ENCODE measurements around the gene GTF2F2. TPM values are rescaled to one million over a fixed set of nuclear protein-coding genes. Genes with fewer than 3 reads are reported as not detected.

Gene GTF2F2
- total and polyA plus RNA-seq, 9 of the 15 experiments (the other 6 are each of a cell fraction or from before 2014, with no cell fraction given), result 19.7 to 44.8 (median 32.4) TPM

DNA sequence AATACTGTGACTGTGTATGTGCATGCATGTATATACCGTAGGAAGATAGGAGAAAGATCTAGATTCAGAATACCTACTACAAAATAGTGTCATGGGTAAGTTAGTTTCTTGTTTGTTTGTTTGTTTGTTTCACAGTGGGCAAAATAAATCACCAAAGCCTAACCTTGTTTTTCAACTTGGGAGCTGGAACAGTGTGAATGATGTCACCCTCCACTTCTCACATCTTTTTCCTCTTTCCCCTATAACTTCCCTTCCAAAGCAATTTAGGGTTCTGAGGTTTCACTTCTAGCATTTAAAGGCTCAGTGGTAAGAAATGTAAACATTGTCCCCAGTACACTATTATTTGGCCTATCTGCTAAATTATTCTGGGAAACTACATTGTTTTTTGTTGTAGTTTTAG lies 75.1 kb downstream of the GTF2F2 start:
- H4K20me1 ChIP-seq (replicated peaks; ENCODE audit: control insufficient read depth, insufficient read depth, low read length), result no peaks in the 10 kb centered on the region
- no peak overlapping the region for H3K4me2 ChIP-seq (ENCODE audit: insufficient read depth, low read length)
- H3K79me2 ChIP-seq (ENCODE audit: control insufficient read depth, insufficient read depth, low read length), result peaks cover 13% of the 10 kb centered on the region; the same call in 2 of the 3 replicates
- H3K4me1 ChIP-seq (replicated peaks in 1 of 2; ENCODE audit: control insufficient read depth in 2 of 2, insufficient read depth in 2 of 2, low read length in 2 of 2), result peaks cover 0 to 5% of the 10 kb centered on the region in 2 experiments; a peak in 2 of 5 replicates
- ChIA-PET POLR2A (interaction anchor here (1.2 kb wide), 1 partner anchor 9 kb away, joined by 3 read pairs; no protein-coding TSS in a partner anchor), CTCF (ENCODE audit: low intra/inter-chr PET ratio) (no interaction called here)
- H3K9me1 ChIP-seq (ENCODE audit: control insufficient read depth, insufficient read depth, low read length), result no peaks in the 10 kb centered on the region
- no TSS peak for BruUV-seq (replicated peaks)
- H3K36me3 ChIP-seq (ENCODE audit: control insufficient read depth, insufficient read depth, low read length), result peaks cover 15% of the 10 kb centered on the region
- H3K9me3 ChIP-seq (replicated peaks; ENCODE audit: control insufficient read depth, insufficient read depth, low read depth, low read length), result no peaks in the 10 kb centered on the region
- in situ Hi-C loops (cut with MboI) (no loop called here), intact Hi-C loops (cut with micrococcal nuclease) (loop anchor here (10.0 kb wide), 1 partner anchor 109 kb away; no protein-coding TSS in a partner anchor)
- DNase-seq (ENCODE audit: extremely low read depth in 1 of 4, low spot score in 3 of 4) (no peak), FAIRE-seq (no peak), ATAC-seq (no peak)
- H2AFZ ChIP-seq (ENCODE audit: low read depth, low read length), result no peak overlapping the region
- TF ChIP-seq ATF7 (IDR thresholded peaks at IDR 0.05) (0 out of 2 replicates have a peak, but pooled peaks have one; percentile 30), ZBTB1 (CRISPR knock-in tag; IDR thresholded peaks at IDR 0.05; ENCODE audit: borderline replicate concordance, low read depth) (no peak), ATF3 (IDR thresholded peaks at IDR 0.05) (peak; percentile 50; the same call in 1 of the 2 replicates), ATF3 (CRISPR knock-in tag; conservative IDR thresholded peaks at IDR 0.05) (no peak), POLR2B (IDR thresholded peaks at IDR 0.05; ENCODE audit: low read depth, partially characterized antibody) (no peak), ZNF134 (CRISPR knock-in tag; conservative IDR thresholded peaks at IDR 0.05) (no peak), TAL1 (IDR thresholded peaks at IDR 0.05) (no peak), ZNF77 (CRISPR knock-in tag; IDR thresholded peaks at IDR 0.05) (no peak), POLR2G (IDR thresholded peaks at IDR 0.05; ENCODE audit: low read depth, low read length) (no peak), ZNF24 (IDR thresholded peaks at IDR 0.05) (no peak), GABPB1 (CRISPR knock-in tag; IDR thresholded peaks at IDR 0.05) (no peak), SNIP1 (IDR thresholded peaks at IDR 0.05; ENCODE audit: low read depth) (no peak)
- TF ChIP-seq, protein P1, sequence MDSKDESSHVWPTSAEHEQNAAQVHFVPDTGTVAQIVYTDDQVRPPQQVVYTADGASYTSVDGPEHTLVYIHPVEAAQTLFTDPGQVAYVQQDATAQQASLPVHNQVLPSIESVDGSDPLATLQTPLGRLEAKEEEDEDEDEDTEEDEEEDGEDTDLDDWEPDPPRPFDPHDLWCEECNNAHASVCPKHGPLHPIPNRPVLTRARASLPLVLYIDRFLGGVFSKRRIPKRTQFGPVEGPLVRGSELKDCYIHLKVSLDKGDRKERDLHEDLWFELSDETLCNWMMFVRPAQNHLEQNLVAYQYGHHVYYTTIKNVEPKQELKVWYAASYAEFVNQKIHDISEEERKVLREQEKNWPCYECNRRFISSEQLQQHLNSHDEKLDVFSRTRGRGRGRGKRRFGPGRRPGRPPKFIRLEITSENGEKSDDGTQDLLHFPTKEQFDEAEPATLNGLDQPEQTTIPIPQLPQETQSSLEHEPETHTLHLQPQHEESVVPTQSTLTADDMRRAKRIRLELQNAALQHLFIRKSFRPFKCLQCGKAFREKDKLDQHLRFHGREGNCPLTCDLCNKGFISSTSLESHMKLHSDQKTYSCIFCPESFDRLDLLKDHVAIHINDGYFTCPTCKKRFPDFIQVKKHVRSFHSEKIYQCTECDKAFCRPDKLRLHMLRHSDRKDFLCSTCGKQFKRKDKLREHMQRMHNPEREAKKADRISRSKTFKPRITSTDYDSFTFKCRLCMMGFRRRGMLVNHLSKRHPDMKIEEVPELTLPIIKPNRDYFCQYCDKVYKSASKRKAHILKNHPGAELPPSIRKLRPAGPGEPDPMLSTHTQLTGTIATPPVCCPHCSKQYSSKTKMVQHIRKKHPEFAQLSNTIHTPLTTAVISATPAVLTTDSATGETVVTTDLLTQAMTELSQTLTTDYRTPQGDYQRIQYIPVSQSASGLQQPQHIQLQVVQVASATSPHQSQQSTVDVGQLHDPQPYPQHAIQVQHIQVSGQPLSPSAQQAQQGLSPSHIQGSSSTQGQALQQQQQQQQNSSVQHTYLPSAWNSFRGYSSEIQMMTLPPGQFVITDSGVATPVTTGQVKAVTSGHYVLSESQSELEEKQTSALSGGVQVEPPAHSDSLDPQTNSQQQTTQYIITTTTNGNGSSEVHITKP (IDR thresholded peaks at IDR 0.05; ENCODE audit: partially characterized antibody), result no peak
- no peaks in the 10 kb centered on the region for H3K27me3 ChIP-seq (ENCODE audit: control insufficient read depth in 2 of 2, insufficient read depth in 2 of 2, low read length in 2 of 2)
- H3K9ac ChIP-seq (ENCODE audit: insufficient read depth in 1 of 2, low read depth in 2 of 2, low read length in 2 of 2), result no peak overlapping the region
- no peak overlapping the region for H3K27ac ChIP-seq (ENCODE audit: extremely low read depth, low read depth, low read length)
- WGBS (ENCODE audit: insufficient coverage, low coverage, missing lambda C conversion rate), result 93% methylated on average over 1 of the region's 1 CpG
- no peak overlapping the region for H3K4me3 ChIP-seq
